GM19467 (cell line): Measurements from ENCODE around the gene PLA2G2D.

Experiments used
- ATAC-seq: cut with Tn5 transposase; IDR thresholded peaks from one replicate; pipeline ENCODE4 v1.9.1; 2021; ENCODE audit warnings: mild to moderate bottlenecking, moderate library complexity; ENCODE audit not compliant: unreplicated experiment

The PLA2G2D gene

GRCh38 chr1:20089328-20090077 lies 29.8 kb downstream of the PLA2G2D start:
- ATAC-seq = no peak

- ATAC-seq = no peak
These were observed 31.7 kb downstream of the PLA2G2D start for GRCh38 chr1:20087668-20088067.

- ATAC-seq = no peak
These were observed 32.5 kb downstream of the PLA2G2D start for GRCh38 chr1:20086800-20087199.

- no peak for ATAC-seq
These were observed 36.0 kb downstream of the PLA2G2D start for GRCh38 chr1:20083178-20083944.

- no peak for ATAC-seq
These were observed 36.6 kb downstream of the PLA2G2D start for GRCh38 chr1:20082772-20083171.

GRCh38 chr1:20081353-20081810 lies 38.0 kb downstream of the PLA2G2D start:
- ATAC-seq = no peak

GRCh38 chr1:20080441-20081352 lies 38.6 kb downstream of the PLA2G2D start:
- no peak for ATAC-seq

- no peak for ATAC-seq
These were observed 39.6 kb downstream of the PLA2G2D start for GRCh38 chr1:20079661-20080305.

- ATAC-seq = no peak
These were observed 40.6 kb downstream of the PLA2G2D start for GRCh38 chr1:20078711-20079110.

- ATAC-seq = no peak
These were observed 41.1 kb downstream of the PLA2G2D start for GRCh38 chr1:20078171-20078651.

GRCh38 chr1:20076710-20077461 lies 42.5 kb downstream of the PLA2G2D start:
- ATAC-seq = no peak

- ATAC-seq = no peak
These were observed 43.1 kb downstream of the PLA2G2D start for GRCh38 chr1:20076223-20076622.

GRCh38 chr1:20075345-20075744 lies 44.0 kb downstream of the PLA2G2D start:
- no peak for ATAC-seq

GRCh38 chr1:20074725-20075171 lies 44.6 kb downstream of the PLA2G2D start:
- no peak for ATAC-seq

- no peak for ATAC-seq
These were observed 45.1 kb downstream of the PLA2G2D start for GRCh38 chr1:20074055-20074724.

GRCh38 chr1:20073256-20073655 lies 46.1 kb downstream of the PLA2G2D start:
- no peak for ATAC-seq

- no peak for ATAC-seq
These were observed 46.6 kb downstream of the PLA2G2D start for GRCh38 chr1:20072771-20073170.

GRCh38 chr1:20071416-20071815 lies 47.9 kb downstream of the PLA2G2D start:
- no peak for ATAC-seq

GRCh38 chr1:20070357-20070756 lies 49.0 kb downstream of the PLA2G2D start:
- no peak for ATAC-seq
